Fibroblast of lung (primary cell): ENCODE data around the gene RNU5D-1. TPM values are rescaled to one million over a fixed set of nuclear protein-coding genes. Genes with fewer than 3 reads are reported as not detected.

ENCODE experiments used
- DNase-seq, 2 donors: peaks; one replicate each; pipeline versions ENCODE4 v3.0.0 to v3.0.0-alpha.2; 2010; ENCODE audit warnings: low read depth in 2 of 2
- H2AFZ ChIP-seq: 2 replicates; pipeline ENCODE4 v1.5.1; 2012; ENCODE audit warnings: low read length, control low read depth, inconsistent platforms
- H3K27ac ChIP-seq: 2 replicates; pipeline ENCODE4 v1.5.1; 2011; ENCODE audit warnings: low read length, control low read depth; ENCODE audit not compliant: insufficient read depth
- H3K27me3 ChIP-seq: 2 replicates; pipeline ENCODE4 v1.5.1; 2011; ENCODE audit warnings: mild to moderate bottlenecking, low read length; ENCODE audit not compliant: control insufficient read depth, insufficient read depth
- H3K36me3 ChIP-seq: 2 replicates; pipeline ENCODE4 v1.5.1; 2011; ENCODE audit warnings: low read length; ENCODE audit not compliant: control insufficient read depth, insufficient read depth
- H3K4me1 ChIP-seq: 2 replicates; pipeline ENCODE4 v1.5.1; 2011; ENCODE audit warnings: low read length; ENCODE audit not compliant: control insufficient read depth, insufficient read depth; ENCODE audit errors: extremely low read depth
- H3K4me2 ChIP-seq: 2 replicates; pipeline ENCODE4 v1.5.1; 2011; ENCODE audit warnings: low read length, control low read depth; ENCODE audit not compliant: insufficient read depth; ENCODE audit errors: extremely low read depth
- H3K4me3 ChIP-seq, 4 experiments: fragments of 200-600 bp in 1 of 4; sonication (generic) in 1 of 4; replicated peaks in 1 of 4; 2 replicates each; pipeline ENCODE4 v1.5.1; 2011 to 2016; ENCODE audit warnings: low read length in 4 of 4, low read depth in 3 of 4, mild to moderate bottlenecking in 3 of 4, control low read depth in 2 of 4, inconsistent platforms in 1 of 4, mixed read lengths in 1 of 4; ENCODE audit not compliant: insufficient read depth in 1 of 4; ENCODE audit errors: control extremely low read depth in 1 of 4
- H3K79me2 ChIP-seq: 2 replicates; pipeline ENCODE4 v1.5.1; 2012; ENCODE audit warnings: mild to moderate bottlenecking, low read length, inconsistent platforms; ENCODE audit not compliant: control insufficient read depth, insufficient read depth
- H3K9ac ChIP-seq: 2 replicates; pipeline ENCODE4 v1.5.1; 2011; ENCODE audit warnings: mild to moderate bottlenecking, low read length, control low read depth; ENCODE audit not compliant: insufficient read depth
- H3K9me3 ChIP-seq: 2 replicates; pipeline ENCODE4 v1.5.1; 2012; ENCODE audit warnings: low read depth, low read length; ENCODE audit not compliant: control insufficient read depth, insufficient read depth
- H4K20me1 ChIP-seq: 2 replicates; pipeline ENCODE4 v1.5.1; 2011; ENCODE audit warnings: low read length; ENCODE audit not compliant: control insufficient read depth, insufficient read depth; ENCODE audit errors: extremely low read depth
- EZH2 ChIP-seq: IDR thresholded peaks from 2 replicates; pipeline ENCODE4 v1.5.1; 2012; ENCODE audit warnings: low read length, control low read depth, mild to moderate bottlenecking; ENCODE audit errors: missing control alignments
- polyA plus RNA-seq, 2 donors: library from polyadenylated mRNA; depleted of rRNA in 1 of 2; stranded (reverse) in 1 of 2; unstranded in 1 of 2; fragments of >200 nt; gene quantifications; 2 replicates each; pipeline ENCODE4 v1.2.1, GENCODE V29; 2011 to 2012; ENCODE audit warnings: missing spikeins in 1 of 2
- total RNA-seq: library from RNA; depleted of rRNA; stranded (reverse); fragments of >200 nt; gene quantifications from 2 replicates; pipeline ENCODE4 v1.2.1, GENCODE V29; 2014
- TF ChIP-seq, protein P1 (sequence below), 2 donors: IDR thresholded peaks in 1 of 2; conservative IDR thresholded peaks in 1 of 2; 1 replicate in 1 of 2; 2 replicates in 1 of 2; pipeline ENCODE4 v1.5.1; 2011 to 2012; ENCODE audit warnings: low read length in 2 of 2, control low read depth in 1 of 2, inconsistent platforms in 1 of 2, low read depth in 1 of 2, mild to moderate bottlenecking in 1 of 2

Gene RNU5D-1
- total and polyA plus RNA-seq, 2 donors (not counting 1 experiment from before 2014, with no cell fraction given) = not detected

GRCh38 chr1:44685218-44685617, 45.8 kb downstream of the RNU5D-1 start:
- Histone ChIP-seq H3K4me3 (no peak overlapping the region), H3K27ac (no peak overlapping the region), H3K9me3 (no peaks in the 10 kb centered on the region), H3K36me3 (no peaks in the 10 kb centered on the region), H4K20me1 (no peaks in the 10 kb centered on the region), H3K27me3 (no peaks in the 10 kb centered on the region), H3K79me2 (no peaks in the 10 kb centered on the region), H2AFZ (no peak overlapping the region), H3K4me1 (no peaks in the 10 kb centered on the region), H3K4me2 (no peak overlapping the region), H3K9ac (no peak overlapping the region)
- DNase-seq = no peak
- no peak for TF ChIP-seq EZH2
- TF ChIP-seq, protein P1, sequence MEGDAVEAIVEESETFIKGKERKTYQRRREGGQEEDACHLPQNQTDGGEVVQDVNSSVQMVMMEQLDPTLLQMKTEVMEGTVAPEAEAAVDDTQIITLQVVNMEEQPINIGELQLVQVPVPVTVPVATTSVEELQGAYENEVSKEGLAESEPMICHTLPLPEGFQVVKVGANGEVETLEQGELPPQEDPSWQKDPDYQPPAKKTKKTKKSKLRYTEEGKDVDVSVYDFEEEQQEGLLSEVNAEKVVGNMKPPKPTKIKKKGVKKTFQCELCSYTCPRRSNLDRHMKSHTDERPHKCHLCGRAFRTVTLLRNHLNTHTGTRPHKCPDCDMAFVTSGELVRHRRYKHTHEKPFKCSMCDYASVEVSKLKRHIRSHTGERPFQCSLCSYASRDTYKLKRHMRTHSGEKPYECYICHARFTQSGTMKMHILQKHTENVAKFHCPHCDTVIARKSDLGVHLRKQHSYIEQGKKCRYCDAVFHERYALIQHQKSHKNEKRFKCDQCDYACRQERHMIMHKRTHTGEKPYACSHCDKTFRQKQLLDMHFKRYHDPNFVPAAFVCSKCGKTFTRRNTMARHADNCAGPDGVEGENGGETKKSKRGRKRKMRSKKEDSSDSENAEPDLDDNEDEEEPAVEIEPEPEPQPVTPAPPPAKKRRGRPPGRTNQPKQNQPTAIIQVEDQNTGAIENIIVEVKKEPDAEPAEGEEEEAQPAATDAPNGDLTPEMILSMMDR (conservative IDR thresholded peaks at IDR 0.05 in 1 of 2, IDR thresholded peaks at IDR 0.05 in 1 of 2; ENCODE audit: low read depth in 1 of 2, low read length in 2 of 2) = no peak

DNA sequence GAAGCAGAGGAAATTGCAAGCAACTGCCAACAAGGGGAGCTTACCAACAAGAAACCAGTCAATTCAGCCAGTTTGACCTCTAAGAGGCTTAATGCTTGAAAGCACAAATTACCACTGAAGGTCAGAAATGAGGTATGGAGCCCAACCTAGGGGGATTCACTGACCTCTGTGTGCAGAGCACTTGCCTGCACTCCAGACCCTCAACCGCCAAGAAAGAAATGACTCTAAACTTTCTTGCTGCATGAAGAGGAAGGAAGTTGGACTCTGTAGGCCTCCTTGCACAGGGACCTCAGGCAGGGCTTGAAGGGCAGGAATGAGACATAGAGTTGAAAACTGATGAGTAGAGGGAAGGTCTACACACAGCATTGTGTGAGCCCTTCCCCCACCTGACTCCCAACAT, 46.4 kb downstream of the RNU5D-1 start:
- Histone ChIP-seq H3K4me3 (no peak overlapping the region), H3K9me3 (no peaks in the 10 kb centered on the region)
- TF ChIP-seq, protein P1 (conservative IDR thresholded peaks at IDR 0.05 in 1 of 2, IDR thresholded peaks at IDR 0.05 in 1 of 2; ENCODE audit: low read depth in 1 of 2, low read length in 2 of 2) = no peak
- no peak for TF ChIP-seq EZH2

GRCh38 chr1:44682883-44683265, 48.1 kb downstream of the RNU5D-1 start:
- no peaks in the 10 kb centered on the region for H3K9me3 ChIP-seq
- H3K4me2 ChIP-seq = no peak overlapping the region
- H3K27me3 ChIP-seq = no peaks in the 10 kb centered on the region
- no peak overlapping the region for H2AFZ ChIP-seq
- H3K79me2 ChIP-seq = no peaks in the 10 kb centered on the region
- no peak overlapping the region for H3K9ac ChIP-seq
- no peaks in the 10 kb centered on the region for H4K20me1 ChIP-seq
- TF ChIP-seq EZH2 = no peak
- TF ChIP-seq, protein P1 (conservative IDR thresholded peaks at IDR 0.05 in 1 of 2, IDR thresholded peaks at IDR 0.05 in 1 of 2; ENCODE audit: low read depth in 1 of 2, low read length in 2 of 2) = no peak
- no peak for DNase-seq
- H3K4me1 ChIP-seq = no peaks in the 10 kb centered on the region
- no peak overlapping the region for H3K4me3 ChIP-seq
- H3K36me3 ChIP-seq = no peaks in the 10 kb centered on the region
- no peak overlapping the region for H3K27ac ChIP-seq

More for the DNA sequence above, 46.4 kb downstream of the RNU5D-1 start:
- Histone ChIP-seq H4K20me1 (no peaks in the 10 kb centered on the region), H3K4me2 (no peak overlapping the region), H2AFZ (no peak overlapping the region), H3K4me1 (no peaks in the 10 kb centered on the region), H3K27ac (no peak overlapping the region), H3K36me3 (no peaks in the 10 kb centered on the region), H3K27me3 (no peaks in the 10 kb centered on the region), H3K9ac (no peak overlapping the region), H3K79me2 (no peaks in the 10 kb centered on the region)
- no peak for DNase-seq
